PC-9 (cell line): ENCODE measurements around the gene PHF21A. TPM values are rescaled to one million over a fixed set of nuclear protein-coding genes. Genes with fewer than 3 reads are reported as not detected.
"Not testable (repeated sequence)": the region's sequence is repeated elsewhere in the genome, so short reads cannot be mapped to it uniquely, and the experiment has no call there.

ENCODE experiments used
- BruUV-seq: library from RNA; stranded (reverse); fragments of 400-500 nt; replicated peaks from 2 replicates; lab custom pipeline; 2021; lab: Mats Ljungman, UMichigan
- CTCF ChIA-PET: fragments of 300-600 bp; sonication (Branson Sonifier 250); formaldehyde crosslinking; loops from one replicate; lab custom pipeline; 2022; ENCODE audit warnings: antibody characterized with exemption; lab: Charles Lee
- POLR2A ChIA-PET: fragments of 300-600 bp; sonication (Branson Sonifier 250); formaldehyde crosslinking; loops from one replicate; lab custom pipeline; 2022; ENCODE audit warnings: antibody characterized with exemption; ENCODE audit not compliant: unreplicated experiment; lab: Charles Lee
- DNase-seq, 2 experiments: peaks; one replicate each; pipeline versions ENCODE4 v3.0.0 to v3.0.0-alpha.2; 2015 to 2022; ENCODE audit warnings: mixed read lengths in 1 of 2
- H2AFZ ChIP-seq: fragments of 200-600 bp; sonication (generic); 2 replicates; pipeline ENCODE4 v1.8.1; 2017; ENCODE audit warnings: antibody characterized with exemption
- H3F3A ChIP-seq: fragments of 200-600 bp; sonication (generic); 2 replicates; pipeline ENCODE4 v1.8.1; 2017; ENCODE audit warnings: antibody characterized with exemption, mild to moderate bottlenecking, low read depth; ENCODE audit not compliant: insufficient read depth
- H3K27ac ChIP-seq: fragments of 200-600 bp; sonication (generic); 2 replicates; pipeline ENCODE4 v1.6.1; 2016; ENCODE audit warnings: mixed run types
- H3K27me3 ChIP-seq: fragments of 200-600 bp; sonication (generic); 2 replicates; pipeline ENCODE4 v1.6.1; 2016; ENCODE audit warnings: low read depth, mixed run types; ENCODE audit not compliant: insufficient read depth
- H3K36me3 ChIP-seq: fragments of 200-600 bp; sonication (generic); 2 replicates; pipeline ENCODE4 v1.6.1; 2016; ENCODE audit warnings: low read depth, mixed run types
- H3K4me1 ChIP-seq: fragments of 200-600 bp; sonication (generic); replicated peaks from 2 replicates; pipeline ENCODE4 v1.6.1; 2016; ENCODE audit warnings: mixed run types; ENCODE audit not compliant: insufficient read depth
- H3K4me2 ChIP-seq: fragments of 200-600 bp; sonication (generic); 2 replicates; pipeline ENCODE4 v1.6.1; 2017; ENCODE audit warnings: mixed run types
- H3K4me3 ChIP-seq: fragments of 200-600 bp; sonication (generic); 2 replicates; pipeline ENCODE4 v1.6.1; 2016; ENCODE audit warnings: mixed run types
- H3K79me2 ChIP-seq: fragments of 200-600 bp; sonication (generic); 2 replicates; pipeline ENCODE4 v1.6.1; 2017; ENCODE audit warnings: low read depth, mixed run types
- H3K9me2 ChIP-seq: fragments of 200-600 bp; sonication (generic); 2 replicates; pipeline ENCODE4 v1.8.1; 2017; ENCODE audit warnings: mild to moderate bottlenecking; ENCODE audit not compliant: insufficient read depth
- H3K9me3 ChIP-seq: fragments of 200-600 bp; sonication (generic); 2 replicates; pipeline ENCODE4 v1.8.1; 2016; ENCODE audit warnings: low read depth; ENCODE audit not compliant: insufficient read depth
- H4K20me1 ChIP-seq: fragments of 200-600 bp; sonication (generic); 2 replicates; pipeline ENCODE4 v1.8.1; 2017; ENCODE audit not compliant: insufficient read depth
- EZH2 ChIP-seq: fragments of 200-600 bp; sonication (generic); IDR thresholded peaks from 2 replicates; pipeline ENCODE4 v1.8.0; 2017; ENCODE audit warnings: antibody characterized with exemption, low read depth
- intact Hi-C: fragments of 100-400 bp; cut with micrococcal nuclease; formaldehyde crosslinking; loops from one replicate; pipeline ENCODE4 v1.10.0; 2022; ENCODE audit not compliant: unreplicated experiment
- total RNA-seq: library from RNA; stranded (reverse); gene quantifications from 2 replicates; pipeline ENCODE4 v1.2.3, GENCODE V29; 2021
- TF ChIP-seq, protein P1 (sequence below): fragments of 200-600 bp; sonication (generic); conservative IDR thresholded peaks from 2 replicates; pipeline ENCODE4 v1.6.1; 2017; ENCODE audit warnings: mixed run types, antibody characterized with exemption, mild to moderate bottlenecking, moderate library complexity

Gene PHF21A
- total RNA-seq, 1 experiment from 2014 or later = 54.3 TPM

DNA sequence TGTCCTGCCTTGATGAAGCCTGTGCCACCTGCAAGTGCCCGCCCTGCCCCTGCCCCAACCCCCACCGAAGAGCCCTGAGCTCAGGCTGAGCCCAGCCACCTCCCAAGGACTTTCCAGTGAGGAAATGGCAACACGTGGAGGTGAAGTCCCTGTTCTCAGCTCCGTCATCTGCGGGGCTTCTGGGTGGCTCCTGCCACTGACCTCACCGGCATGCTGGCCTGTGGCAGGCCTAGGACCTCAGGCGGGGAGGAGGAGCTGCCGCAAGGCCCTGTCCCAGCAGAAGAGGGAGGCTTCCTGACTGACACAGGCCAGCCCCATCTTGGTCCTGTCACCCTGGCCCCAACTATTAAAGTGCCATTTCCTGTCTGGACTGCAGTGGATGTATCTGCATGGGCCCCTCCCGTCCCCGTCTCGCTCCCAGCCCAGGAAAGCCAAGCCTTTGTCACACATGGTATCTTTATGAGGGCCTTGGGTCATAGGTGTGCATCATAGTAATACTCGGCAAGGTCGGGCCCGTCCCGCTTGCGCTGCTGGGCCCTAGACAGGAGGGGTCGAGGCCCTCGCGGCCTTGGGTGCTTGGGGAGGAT, 215.1 kb downstream of the PHF21A start:
- intact Hi-C loops = no loop called here
- CTCF ChIA-PET = no interaction called here

DNA sequence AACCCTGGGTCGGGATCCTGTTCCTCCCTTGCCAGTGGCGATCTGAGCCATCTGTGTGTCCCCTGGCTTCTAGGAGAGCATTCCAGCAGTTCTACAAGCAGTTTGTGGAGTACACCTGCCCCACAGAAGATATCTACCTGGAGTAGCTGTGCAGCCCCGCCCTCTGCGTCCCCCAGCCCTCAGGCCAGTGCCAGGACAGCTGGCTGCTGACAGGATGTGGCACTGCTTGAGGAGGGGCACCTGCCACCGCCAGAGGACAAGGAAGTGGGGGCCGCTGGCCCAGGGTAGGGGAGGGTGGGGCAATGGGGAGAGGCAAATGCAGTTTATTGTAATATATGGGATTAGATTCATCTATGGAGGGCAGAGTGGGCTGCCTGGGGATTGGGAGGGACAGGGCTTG, 215.7 kb downstream of the PHF21A start:
- H3K36me3 ChIP-seq, H3K27ac ChIP-seq, H3K9me3 ChIP-seq, H3K9me2 ChIP-seq, H3K4me1 ChIP-seq, H3F3A ChIP-seq, CTCF ChIA-PET, H3K4me3 ChIP-seq, H2AFZ ChIP-seq, DNase-seq, H4K20me1 ChIP-seq, H3K27me3 ChIP-seq, POLR2A ChIA-PET, BruUV-seq, H3K79me2 ChIP-seq, H3K4me2 ChIP-seq, intact Hi-C loops: not testable (repeated sequence)

More for the DNA sequence above, 215.1 kb downstream of the PHF21A start:
- Histone ChIP-seq H3K9me2 (no peaks in the 10 kb centered on the region), H3K36me3 (no peaks in the 10 kb centered on the region), H3K27me3 (no peaks in the 10 kb centered on the region), H3K27ac (no peak overlapping the region), H3K9me3 (no peaks in the 10 kb centered on the region), H3K4me1 (no peaks in the 10 kb centered on the region), H3K79me2 (no peaks in the 10 kb centered on the region), H2AFZ (no peak overlapping the region), H4K20me1 (no peaks in the 10 kb centered on the region), H3K4me2 (no peak overlapping the region), H3K4me3 (no peak overlapping the region), H3F3A (peaks cover 7% of the 10 kb centered on the region; the same call in 1 of the 2 replicates)
- TF ChIP-seq, protein P1, sequence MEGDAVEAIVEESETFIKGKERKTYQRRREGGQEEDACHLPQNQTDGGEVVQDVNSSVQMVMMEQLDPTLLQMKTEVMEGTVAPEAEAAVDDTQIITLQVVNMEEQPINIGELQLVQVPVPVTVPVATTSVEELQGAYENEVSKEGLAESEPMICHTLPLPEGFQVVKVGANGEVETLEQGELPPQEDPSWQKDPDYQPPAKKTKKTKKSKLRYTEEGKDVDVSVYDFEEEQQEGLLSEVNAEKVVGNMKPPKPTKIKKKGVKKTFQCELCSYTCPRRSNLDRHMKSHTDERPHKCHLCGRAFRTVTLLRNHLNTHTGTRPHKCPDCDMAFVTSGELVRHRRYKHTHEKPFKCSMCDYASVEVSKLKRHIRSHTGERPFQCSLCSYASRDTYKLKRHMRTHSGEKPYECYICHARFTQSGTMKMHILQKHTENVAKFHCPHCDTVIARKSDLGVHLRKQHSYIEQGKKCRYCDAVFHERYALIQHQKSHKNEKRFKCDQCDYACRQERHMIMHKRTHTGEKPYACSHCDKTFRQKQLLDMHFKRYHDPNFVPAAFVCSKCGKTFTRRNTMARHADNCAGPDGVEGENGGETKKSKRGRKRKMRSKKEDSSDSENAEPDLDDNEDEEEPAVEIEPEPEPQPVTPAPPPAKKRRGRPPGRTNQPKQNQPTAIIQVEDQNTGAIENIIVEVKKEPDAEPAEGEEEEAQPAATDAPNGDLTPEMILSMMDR = no peak
- TF ChIP-seq EZH2 = no peak
- POLR2A ChIA-PET = no interaction called here
- DNase-seq = no peak
- BruUV-seq = TSS peak; percentile 7

DNA sequence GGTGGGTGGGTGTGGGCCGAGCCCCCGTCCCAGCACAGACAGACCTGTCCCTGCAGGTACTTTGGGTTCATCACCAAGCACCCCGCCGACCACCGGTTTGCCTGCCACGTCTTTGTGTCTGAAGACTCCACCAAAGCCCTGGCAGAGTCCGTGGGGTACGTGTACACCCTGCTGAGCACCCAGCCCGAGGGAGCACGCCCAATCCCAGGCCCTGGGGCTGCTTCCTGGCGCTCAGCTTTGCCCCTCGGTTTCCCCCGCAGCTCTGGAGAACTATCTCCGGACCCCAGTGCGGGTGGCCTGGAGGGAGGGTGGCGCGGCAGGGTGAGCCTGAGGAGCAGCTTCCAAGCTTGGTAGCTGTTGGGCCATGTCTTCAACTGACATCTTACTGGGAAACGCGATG, 216.2 kb downstream of the PHF21A start:
- POLR2A ChIA-PET = no interaction called here
- no peak overlapping the region for H3K4me2 ChIP-seq
- H3K4me3 ChIP-seq = no peak overlapping the region
- no peaks in the 10 kb centered on the region for H3K9me2 ChIP-seq
- intact Hi-C loops = no loop called here
- no peak for DNase-seq
- no peaks in the 10 kb centered on the region for H3K9me3 ChIP-seq
- CTCF ChIA-PET = no interaction called here
- no peaks in the 10 kb centered on the region for H4K20me1 ChIP-seq
- no peaks in the 10 kb centered on the region for H3K79me2 ChIP-seq
- peaks cover 6% of the 10 kb centered on the region; the same call in 1 of the 2 replicates for H3K4me1 ChIP-seq
- H2AFZ ChIP-seq = no peak overlapping the region
- no peaks in the 10 kb centered on the region for H3K36me3 ChIP-seq
- no peak overlapping the region for H3K27ac ChIP-seq
- peaks cover 7% of the 10 kb centered on the region; the same call in 1 of the 2 replicates for H3F3A ChIP-seq
- H3K27me3 ChIP-seq = no peaks in the 10 kb centered on the region
- BruUV-seq = TSS peak; percentile 11
- no peak for TF ChIP-seq EZH2
- TF ChIP-seq, protein P1 = no peak
